Measurements from ENCODE around the gene WWC1.

GRCh38 chr5:168451565-168451964 lies 160.1 kb downstream of the WWC1 start:
- TF ChIP-seq GATA2 (IDR thresholded peaks at IDR 0.05; ENCODE audit: low read depth, low read length) (no peak), GATA3 (IDR thresholded peaks at IDR 0.05; ENCODE audit: low read depth, low read length) (no peak)

Data from SH-SY5Y (cell line).